Brain pericyte (primary cell): ENCODE results near the gene DBI.
A peak's percentile ranks its signal among the peaks of the same experiment; 100 is the strongest.

Source experiments
- DNase-seq: peaks from one replicate; pipeline ENCODE4 v3.0.0-alpha.2; 2012; ENCODE audit warnings: low read depth, low spot score

The DBI gene

GRCh38 chr2:119366649-119367471, at the start of gene DBI, which contains the start of gene C2orf76:
TSS of gene DBI (plus strand) at chr2:119366977. CDS start at chr2:119367052, 75 bp downstream.
TSS of gene C2orf76 (minus strand) at chr2:119366834. CDS start at chr2:119339959, 26,875 bp downstream.
- DNase-seq, result peak; percentile 83

GRCh38 chr2:119317554-119317953, 49.2 kb upstream of the DBI start:
- no peak for DNase-seq

GRCh38 chr2:119319593-119319992, 47.2 kb upstream of the DBI start:
- DNase-seq, result no peak

- no peak for DNase-seq
These were observed 43.3 kb upstream of the DBI start for GRCh38 chr2:119323459-119323858.

- no peak for DNase-seq
These were observed 42.0 kb upstream of the DBI start for GRCh38 chr2:119324685-119325270.

GRCh38 chr2:119326938-119327337, 39.8 kb upstream of the DBI start:
- DNase-seq, result no peak

GRCh38 chr2:119327431-119327830, 39.3 kb upstream of the DBI start:
- DNase-seq, result no peak

GRCh38 chr2:119332953-119333352, 33.8 kb upstream of the DBI start:
- DNase-seq, result no peak

- DNase-seq, result no peak
These were observed 33.4 kb upstream of the DBI start for GRCh38 chr2:119333360-119333759.

- DNase-seq, result no peak
These were observed 32.9 kb upstream of the DBI start for GRCh38 chr2:119333833-119334232.

- DNase-seq, result no peak
These were observed 29.0 kb upstream of the DBI start for GRCh38 chr2:119337749-119338148.

GRCh38 chr2:119338272-119338671, 28.5 kb upstream of the DBI start:
- DNase-seq, result no peak

- no peak for DNase-seq
These were observed 27.8 kb upstream of the DBI start for GRCh38 chr2:119338826-119339561.

- no peak for DNase-seq
These were observed 27.2 kb upstream of the DBI start for GRCh38 chr2:119339562-119339923.

- DNase-seq, result no peak
These were observed 25.1 kb upstream of the DBI start for GRCh38 chr2:119341684-119342083.

GRCh38 chr2:119349289-119349688, 17.5 kb upstream of the DBI start:
- DNase-seq, result no peak

GRCh38 chr2:119350311-119350998, 16.3 kb upstream of the DBI start:
- no peak for DNase-seq

- no peak for DNase-seq
These were observed 14.4 kb upstream of the DBI start for GRCh38 chr2:119352357-119352756.

GRCh38 chr2:119354860-119355259, 11.9 kb upstream of the DBI start:
- no peak for DNase-seq

- DNase-seq, result no peak
These were observed 7.0 kb upstream of the DBI start for GRCh38 chr2:119359774-119360173.

GRCh38 chr2:119360423-119360966, 6.3 kb upstream of the DBI start:
- DNase-seq, result no peak

GRCh38 chr2:119364798-119365197, 2.0 kb upstream of the DBI start:
- no peak for DNase-seq
